ENCODE results near the gene EMC1. TPM values are rescaled to one million over a fixed set of nuclear protein-coding genes. Genes with fewer than 3 reads are reported as not detected.
"Not testable (repeated sequence)": the region's sequence is repeated elsewhere in the genome, so short reads cannot be mapped to it uniquely, and the experiment has no call there.

EMC1 gene
- total RNA-seq, 1 experiment from 2014 or later, result 40.7 TPM

- Histone ChIP-seq H3K9me2 (ENCODE audit: insufficient read depth) (no peaks in the 10 kb centered on the region), H3K4me3 (no peak overlapping the region), H3K4me2 (no peak overlapping the region), H3K27me3 (ENCODE audit: insufficient read depth, low read depth) (no peaks in the 10 kb centered on the region), H2AFZ (no peak overlapping the region), H3K27ac (no peak overlapping the region), H3K4me1 (replicated peaks; ENCODE audit: insufficient read depth) (no peaks in the 10 kb centered on the region), H3K9me3 (ENCODE audit: insufficient read depth, low read depth) (no peaks in the 10 kb centered on the region), H3F3A (ENCODE audit: insufficient read depth, low read depth) (no peaks in the 10 kb centered on the region), H3K36me3 (ENCODE audit: low read depth) (no peaks in the 10 kb centered on the region), H4K20me1 (ENCODE audit: insufficient read depth) (no peaks in the 10 kb centered on the region; the same call in 1 of the 2 replicates), H3K79me2 (ENCODE audit: low read depth) (no peaks in the 10 kb centered on the region)
- no peak for TF ChIP-seq CTCF (conservative IDR thresholded peaks at IDR 0.05)
- TF ChIP-seq EZH2 (IDR thresholded peaks at IDR 0.05; ENCODE audit: low read depth), result no peak
- intact Hi-C loops (cut with micrococcal nuclease; ENCODE audit: unreplicated experiment), result no loop called here
- no TSS peak for BruUV-seq (replicated peaks)
- DNase-seq, result no peak
- CTCF ChIA-PET, result no interaction called here
- POLR2A ChIA-PET (ENCODE audit: unreplicated experiment), result no interaction called here
Measured at GRCh38 chr1:19232524-19232846, 18.8 kb downstream of the EMC1 start.

- H3K79me2 ChIP-seq (ENCODE audit: low read depth); DNase-seq; BruUV-seq (replicated peaks); H2AFZ ChIP-seq; H3F3A ChIP-seq (ENCODE audit: insufficient read depth, low read depth); H3K9me2 ChIP-seq (ENCODE audit: insufficient read depth); H3K4me3 ChIP-seq; H3K4me2 ChIP-seq; H3K9me3 ChIP-seq (ENCODE audit: insufficient read depth, low read depth); H3K36me3 ChIP-seq (ENCODE audit: low read depth); H3K27me3 ChIP-seq (ENCODE audit: insufficient read depth, low read depth); H3K27ac ChIP-seq; CTCF ChIA-PET; H4K20me1 ChIP-seq (ENCODE audit: insufficient read depth); POLR2A ChIA-PET (ENCODE audit: unreplicated experiment); intact Hi-C loops (cut with micrococcal nuclease; ENCODE audit: unreplicated experiment); H3K4me1 ChIP-seq (replicated peaks; ENCODE audit: insufficient read depth): not testable (repeated sequence)
Measured at GRCh38 chr1:19231736-19232523, 19.4 kb downstream of the EMC1 start.

- no peaks in the 10 kb centered on the region for H3K9me2 ChIP-seq (ENCODE audit: insufficient read depth)
- H2AFZ ChIP-seq, result no peak overlapping the region
- no peak for DNase-seq
- H3K79me2 ChIP-seq (ENCODE audit: low read depth), result no peaks in the 10 kb centered on the region
- no peak for TF ChIP-seq CTCF (conservative IDR thresholded peaks at IDR 0.05)
- no peak for TF ChIP-seq EZH2 (IDR thresholded peaks at IDR 0.05; ENCODE audit: low read depth)
- intact Hi-C loops (cut with micrococcal nuclease; ENCODE audit: unreplicated experiment), result no loop called here
- H3K4me1 ChIP-seq (replicated peaks; ENCODE audit: insufficient read depth), result no peaks in the 10 kb centered on the region
- no peak overlapping the region for H3K4me2 ChIP-seq
- no peaks in the 10 kb centered on the region for H3K36me3 ChIP-seq (ENCODE audit: low read depth)
- CTCF ChIA-PET, result no interaction called here
- H3K4me3 ChIP-seq, result no peak overlapping the region
- H3K27me3 ChIP-seq (ENCODE audit: insufficient read depth, low read depth), result no peaks in the 10 kb centered on the region
- H3F3A ChIP-seq (ENCODE audit: insufficient read depth, low read depth), result no peaks in the 10 kb centered on the region
- BruUV-seq (replicated peaks), result no TSS peak
- no peaks in the 10 kb centered on the region for H3K9me3 ChIP-seq (ENCODE audit: insufficient read depth, low read depth)
- H4K20me1 ChIP-seq (ENCODE audit: insufficient read depth), result no peaks in the 10 kb centered on the region; the same call in 1 of the 2 replicates
- POLR2A ChIA-PET (ENCODE audit: unreplicated experiment), result no interaction called here
- no peak overlapping the region for H3K27ac ChIP-seq
Measured at GRCh38 chr1:19229828-19230325, 21.4 kb downstream of the EMC1 start.

- POLR2A ChIA-PET (ENCODE audit: unreplicated experiment), result no interaction called here
- TF ChIP-seq EZH2 (IDR thresholded peaks at IDR 0.05; ENCODE audit: low read depth) (no peak), CTCF (conservative IDR thresholded peaks at IDR 0.05) (no peak)
- no peaks in the 10 kb centered on the region for H3K9me2 ChIP-seq (ENCODE audit: insufficient read depth)
- no peaks in the 10 kb centered on the region; the same call in 1 of the 2 replicates for H4K20me1 ChIP-seq (ENCODE audit: insufficient read depth)
- no peak overlapping the region for H3K27ac ChIP-seq
- H3K4me1 ChIP-seq (replicated peaks; ENCODE audit: insufficient read depth), result no peaks in the 10 kb centered on the region
- intact Hi-C loops (cut with micrococcal nuclease; ENCODE audit: unreplicated experiment), result no loop called here
- H3K4me2 ChIP-seq, result no peak overlapping the region
- DNase-seq, result no peak
- H3K79me2 ChIP-seq (ENCODE audit: low read depth), result no peaks in the 10 kb centered on the region
- H3K36me3 ChIP-seq (ENCODE audit: low read depth), result no peaks in the 10 kb centered on the region
- no TSS peak for BruUV-seq (replicated peaks)
- H3K4me3 ChIP-seq, result no peak overlapping the region
- H3K9me3 ChIP-seq (ENCODE audit: insufficient read depth, low read depth), result no peaks in the 10 kb centered on the region
- H2AFZ ChIP-seq, result no peak overlapping the region
- H3K27me3 ChIP-seq (ENCODE audit: insufficient read depth, low read depth), result no peaks in the 10 kb centered on the region
- CTCF ChIA-PET, result no interaction called here
- no peaks in the 10 kb centered on the region for H3F3A ChIP-seq (ENCODE audit: insufficient read depth, low read depth)
Measured at GRCh38 chr1:19229229-19229628, 22.1 kb downstream of the EMC1 start.
